Activated T-helper 1 cell treated with anti-CD3 and anti-CD28 coated beads, Interleukin-12 subunit alpha, Interleukin-12 subunit beta, Interleukin-2, Interleukin-4 antibody, amounts not matched to agents 30 ng/mL and 10 ng/mL and 1 ng/mL, durations not matched to agents 14 hours and 24 hours and 36 hours (primary cell): ENCODE data around the gene WDR89. TPM values are rescaled to one million over a fixed set of nuclear protein-coding genes. Genes with fewer than 3 reads are reported as not detected.
"Not testable (repeated sequence)": the region's sequence is repeated elsewhere in the genome, so short reads cannot be mapped to it uniquely, and the experiment has no call there.

Source experiments
- DNase-seq: peaks from one replicate; pipeline ENCODE4 v3.0.0; 2021; ENCODE audit warnings: low spot score
- H3K27ac Mint-ChIP-seq: one replicate; pipeline ENCODE4 v1.8.0; 2021; ENCODE audit warnings: mild to moderate bottlenecking, mixed read lengths
- H3K27me3 Mint-ChIP-seq: one replicate; pipeline ENCODE4 v1.8.0; 2022; ENCODE audit warnings: mild to moderate bottlenecking, moderate library complexity, mixed read lengths; ENCODE audit not compliant: insufficient read depth
- H3K36me3 Mint-ChIP-seq: one replicate; pipeline ENCODE4 v1.8.0; 2021; ENCODE audit warnings: low read depth, mixed read lengths
- H3K4me1 Mint-ChIP-seq: one replicate; pipeline ENCODE4 v1.8.0; 2021; ENCODE audit warnings: low read depth, mixed read lengths
- H3K4me3 Mint-ChIP-seq: one replicate; pipeline ENCODE4 v1.8.0; 2021; ENCODE audit warnings: mild to moderate bottlenecking, moderate library complexity, mixed read lengths
- H3K9me3 Mint-ChIP-seq: one replicate; pipeline ENCODE4 v1.8.0; 2021; ENCODE audit warnings: mixed read lengths
- intact Hi-C: fragments of 100-400 bp; cut with micrococcal nuclease; formaldehyde crosslinking; loops from one replicate; pipeline ENCODE4 v1.15.1; 2024
- total RNA-seq: library from RNA; stranded (reverse); gene quantifications from 2 replicates; pipeline ENCODE4 v1.2.3, GENCODE V29; 2022

The WDR89 gene
- total RNA-seq, 1 donor from 2014 or later = 26.8 TPM

GRCh38 chr14:63642656-63643382, 1.1 kb upstream of the WDR89 start:
- Mint-ChIP-seq H3K4me1 (peaks cover 27% of the 10 kb centered on the region), H3K27ac (peak overlapping the region; percentile 98), H3K9me3 (no peaks in the 10 kb centered on the region), H3K27me3 (no peaks in the 10 kb centered on the region), H3K36me3 (peaks cover 12% of the 10 kb centered on the region), H3K4me3 (peak overlapping the region; percentile 88)
- intact Hi-C loops = loop anchor here (1.0 to 5.0 kb wide), 3 partner anchors 7 to 654 kb away; partner anchors contain the start of gene SYNE2
- DNase-seq = no peak

- H3K4me1 Mint-ChIP-seq = peaks cover 22% of the 10 kb centered on the region
- intact Hi-C loops = loop anchor here (1.0 to 5.0 kb wide), 3 partner anchors 8 to 655 kb away; partner anchors contain the start of gene SYNE2
- H3K36me3 Mint-ChIP-seq = peaks cover 16% of the 10 kb centered on the region
- DNase-seq = peak; percentile 80
- peaks cover under 1% of the 10 kb centered on the region for H3K9me3 Mint-ChIP-seq
- peak overlapping the region; percentile 88 for H3K4me3 Mint-ChIP-seq
- no peaks in the 10 kb centered on the region for H3K27me3 Mint-ChIP-seq
- peak overlapping the region; percentile 98 for H3K27ac Mint-ChIP-seq
Measured at GRCh38 chr14:63642229-63642611, 549 bp upstream of the WDR89 start.

- Mint-ChIP-seq H3K27me3 (no peaks in the 10 kb centered on the region), H3K27ac (peak overlapping the region; percentile 67), H3K4me1 (peaks cover 34% of the 10 kb centered on the region), H3K4me3 (peak overlapping the region; percentile 77), H3K9me3 (peaks cover 25% of the 10 kb centered on the region), H3K36me3 (peaks cover 42% of the 10 kb centered on the region)
- intact Hi-C loops = no loop called here
- no peak for DNase-seq
Measured at GRCh38 chr14:63638493-63638892, 3.2 kb downstream of the WDR89 start.

- H3K4me3 Mint-ChIP-seq, H3K27ac Mint-ChIP-seq, DNase-seq, intact Hi-C loops, H3K27me3 Mint-ChIP-seq: not testable (repeated sequence)
- Mint-ChIP-seq H3K36me3 (peaks cover 42% of the 10 kb centered on the region), H3K4me1 (peaks cover 35% of the 10 kb centered on the region), H3K9me3 (peaks cover 25% of the 10 kb centered on the region)
Measured at GRCh38 chr14:63636094-63636635, 5.5 kb downstream of the WDR89 start.

GRCh38 chr14:63633801-63634200, 7.9 kb downstream of the WDR89 start:
- H3K27me3 Mint-ChIP-seq = no peaks in the 10 kb centered on the region
- H3K36me3 Mint-ChIP-seq = peaks cover 42% of the 10 kb centered on the region
- no peak for DNase-seq
- peaks cover 25% of the 10 kb centered on the region for H3K9me3 Mint-ChIP-seq
- H3K27ac Mint-ChIP-seq = no peak overlapping the region
- intact Hi-C loops = loop anchor here (1.0 kb wide), 1 partner anchor 136 kb away; no protein-coding TSS in a partner anchor
- H3K4me1 Mint-ChIP-seq = peaks cover 21% of the 10 kb centered on the region
- H3K4me3 Mint-ChIP-seq = no peak overlapping the region

GRCh38 chr14:63632932-63633514, 8.6 kb downstream of the WDR89 start:
- Mint-ChIP-seq H3K4me1 (peaks cover 18% of the 10 kb centered on the region), H3K4me3 (no peak overlapping the region), H3K27me3 (no peaks in the 10 kb centered on the region), H3K27ac (no peak overlapping the region), H3K36me3 (peaks cover 37% of the 10 kb centered on the region), H3K9me3 (peaks cover 25% of the 10 kb centered on the region)
- DNase-seq = no peak
- intact Hi-C loops = loop anchor here (1.0 kb wide), 1 partner anchor 137 kb away; no protein-coding TSS in a partner anchor

- H3K4me1 Mint-ChIP-seq = peaks cover 11% of the 10 kb centered on the region
- H3K4me3 Mint-ChIP-seq = no peak overlapping the region
- intact Hi-C loops = no loop called here
- no peak for DNase-seq
- H3K36me3 Mint-ChIP-seq = peaks cover 31% of the 10 kb centered on the region
- H3K27ac Mint-ChIP-seq = no peak overlapping the region
- H3K27me3 Mint-ChIP-seq = no peaks in the 10 kb centered on the region
- no peaks in the 10 kb centered on the region for H3K9me3 Mint-ChIP-seq
Measured at GRCh38 chr14:63624701-63625100, 17.0 kb downstream of the WDR89 start.

- intact Hi-C loops = no loop called here
- Mint-ChIP-seq H3K27me3 (no peaks in the 10 kb centered on the region), H3K9me3 (no peaks in the 10 kb centered on the region), H3K4me1 (peaks cover 11% of the 10 kb centered on the region), H3K4me3 (no peak overlapping the region), H3K36me3 (peaks cover 26% of the 10 kb centered on the region), H3K27ac (no peak overlapping the region)
- DNase-seq = no peak
Measured at GRCh38 chr14:63624203-63624602, 17.5 kb downstream of the WDR89 start.

GRCh38 chr14:63621975-63622374, 19.7 kb downstream of the WDR89 start:
- H3K4me1 Mint-ChIP-seq = peaks cover 11% of the 10 kb centered on the region
- peaks cover 35% of the 10 kb centered on the region for H3K36me3 Mint-ChIP-seq
- H3K9me3 Mint-ChIP-seq, DNase-seq, H3K27ac Mint-ChIP-seq, intact Hi-C loops, H3K27me3 Mint-ChIP-seq, H3K4me3 Mint-ChIP-seq: not testable (repeated sequence)

GRCh38 chr14:63616015-63616414, 25.7 kb downstream of the WDR89 start:
- H3K27ac Mint-ChIP-seq = no peak overlapping the region
- intact Hi-C loops = no loop called here
- no peaks in the 10 kb centered on the region for H3K27me3 Mint-ChIP-seq

GRCh38 chr14:63614679-63615363, 26.9 kb downstream of the WDR89 start:
- Mint-ChIP-seq H3K36me3 (peaks cover 33% of the 10 kb centered on the region), H3K4me3 (no peak overlapping the region), H3K27ac (no peak overlapping the region), H3K9me3 (no peaks in the 10 kb centered on the region), H3K4me1 (peaks cover 22% of the 10 kb centered on the region), H3K27me3 (no peaks in the 10 kb centered on the region)
- DNase-seq = no peak
- intact Hi-C loops = no loop called here

More at GRCh38 chr14:63616015-63616414, 25.7 kb downstream of the WDR89 start:
- H3K4me3 Mint-ChIP-seq = no peak overlapping the region
- H3K4me1 Mint-ChIP-seq = peaks cover 28% of the 10 kb centered on the region
- peaks cover 33% of the 10 kb centered on the region for H3K36me3 Mint-ChIP-seq
- no peaks in the 10 kb centered on the region for H3K9me3 Mint-ChIP-seq
- no peak for DNase-seq

- intact Hi-C loops = no loop called here
- Mint-ChIP-seq H3K4me1 (peaks cover 19% of the 10 kb centered on the region), H3K36me3 (peaks cover 22% of the 10 kb centered on the region), H3K9me3 (no peaks in the 10 kb centered on the region), H3K4me3 (no peak overlapping the region), H3K27ac (no peak overlapping the region), H3K27me3 (no peaks in the 10 kb centered on the region)
- DNase-seq = no peak
Measured at GRCh38 chr14:63611078-63611477, 30.6 kb downstream of the WDR89 start.
